MV-4-11 (cell line): ENCODE results near the gene TAGLN3.
A peak's percentile ranks its signal among the peaks of the same experiment; 100 is the strongest.
"Not testable (repeated sequence)": the region's sequence is repeated elsewhere in the genome, so short reads cannot be mapped to it uniquely, and the experiment has no call there.

Experiments
- DNase-seq: peaks from one replicate; lab custom pipeline; 2025; lab: John Stamatoyannopoulos, UW

The TAGLN3 gene

DNA sequence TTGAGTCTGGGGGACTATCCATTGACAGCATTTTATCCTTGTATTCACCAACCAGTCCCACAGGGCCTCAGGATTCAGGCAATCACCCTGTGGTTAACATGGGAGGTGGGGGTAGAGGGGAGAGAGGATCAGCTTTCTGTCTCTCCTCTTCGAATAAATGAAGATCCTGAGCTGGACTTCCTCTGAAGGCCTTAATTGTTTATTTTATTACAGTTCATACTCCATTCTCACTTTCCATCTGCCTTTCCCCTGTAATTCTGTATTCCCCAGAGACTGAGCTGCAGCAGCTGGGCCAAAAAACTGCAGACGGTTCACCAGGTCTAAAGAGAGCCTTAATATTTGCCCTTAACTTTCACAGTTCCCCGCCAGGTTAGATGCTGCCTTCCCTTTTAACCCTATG is 11.9 kb downstream of the TAGLN3 start:
- no peak for DNase-seq

DNA sequence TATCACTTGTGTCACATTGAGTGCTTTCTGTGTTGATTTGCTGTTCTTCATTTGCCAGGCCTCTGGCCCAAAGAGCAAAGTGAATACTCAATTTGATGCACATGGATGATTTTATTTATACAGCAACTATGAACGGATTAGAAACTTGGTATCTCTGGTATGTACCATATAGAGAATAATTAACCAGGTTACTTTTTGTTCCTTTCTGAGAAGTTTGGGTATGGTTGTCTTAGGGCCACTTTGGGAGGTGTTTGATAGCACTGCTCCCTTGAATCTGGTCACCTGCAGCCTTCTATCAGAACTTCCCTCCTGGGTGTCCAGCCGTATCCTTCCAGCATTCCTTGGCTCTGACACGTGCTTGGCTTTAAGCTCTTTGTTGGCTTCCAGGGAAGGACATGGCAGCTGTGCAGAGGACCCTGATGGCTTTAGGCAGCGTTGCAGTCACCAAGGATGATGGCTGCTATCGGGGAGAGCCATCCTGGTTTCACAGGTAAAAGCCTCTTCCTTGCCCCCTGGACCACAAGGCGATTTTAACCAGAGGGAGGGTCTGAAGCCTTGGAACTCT is 12.7 kb downstream of the TAGLN3 start:
- no peak for DNase-seq

DNA sequence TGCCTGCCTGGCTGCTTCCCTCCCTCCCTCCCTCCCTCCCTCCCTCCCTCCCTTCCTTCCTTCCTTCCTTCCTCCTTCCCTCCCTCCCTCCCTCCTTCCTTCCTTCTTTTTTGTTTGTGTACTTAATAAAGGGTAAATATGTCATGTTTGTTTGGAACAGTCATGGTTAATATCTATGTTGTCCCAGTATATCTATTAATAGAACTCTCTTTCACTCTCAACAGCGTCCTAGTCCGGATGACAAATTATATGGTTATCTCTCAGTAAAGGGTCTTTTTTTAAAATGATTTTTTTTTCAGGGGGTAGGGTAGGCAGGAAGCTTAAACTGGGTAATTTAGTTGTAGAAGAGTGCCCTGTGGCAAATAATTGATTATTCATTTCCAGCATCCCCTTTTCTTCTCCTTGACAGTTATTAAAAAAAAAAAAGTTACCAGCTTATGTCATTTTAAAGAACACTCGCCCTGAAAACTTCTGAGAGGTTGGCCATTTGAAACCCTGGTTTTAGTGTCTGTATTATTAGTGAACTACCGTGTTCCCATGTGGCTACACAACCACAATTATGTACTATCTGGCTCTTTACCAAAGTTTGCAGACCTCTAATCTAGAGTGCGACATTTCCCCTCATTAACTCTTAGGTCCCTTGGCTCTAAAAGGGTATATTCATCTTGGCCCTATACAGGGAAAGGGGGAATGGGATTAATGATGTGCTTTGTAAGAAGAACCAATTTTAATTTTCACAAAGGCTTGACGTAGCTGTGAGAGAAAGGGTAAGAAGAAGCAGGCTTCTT is 13.7 kb downstream of the TAGLN3 start:
- no peak for DNase-seq

DNA sequence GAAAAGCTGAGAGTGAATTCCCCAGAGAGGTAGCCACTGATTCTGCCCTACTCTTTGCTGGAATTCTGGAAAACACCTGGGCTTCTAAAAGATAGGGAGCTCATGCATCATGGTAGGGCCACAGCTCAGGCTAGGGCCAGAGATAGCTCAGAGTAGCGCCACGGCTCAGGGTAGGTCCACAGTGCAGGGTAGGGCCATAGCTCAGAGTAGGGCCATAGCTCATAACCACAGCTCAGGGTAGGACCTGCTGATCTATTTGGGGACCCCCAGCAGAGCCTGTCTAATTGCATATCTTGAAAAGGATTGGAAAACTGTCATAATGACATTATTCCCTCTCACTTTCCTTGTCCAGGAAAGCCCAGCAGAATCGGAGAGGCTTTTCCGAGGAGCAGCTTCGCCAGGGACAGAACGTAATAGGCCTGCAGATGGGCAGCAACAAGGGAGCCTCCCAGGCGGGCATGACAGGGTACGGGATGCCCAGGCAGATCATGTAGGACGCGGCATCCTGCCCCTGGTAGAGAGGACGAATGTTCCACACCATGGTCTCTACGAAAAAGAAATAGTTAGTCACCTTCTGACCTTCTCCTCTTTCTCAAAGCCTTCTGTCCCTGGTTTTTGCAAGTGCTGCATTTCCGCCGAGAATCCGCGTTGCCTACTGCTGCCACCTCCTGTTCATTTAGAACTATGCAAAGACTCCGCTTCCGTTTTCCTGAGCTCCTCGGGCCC is 14.5 kb downstream of the TAGLN3 start:
- DNase-seq, result peak; percentile 53

DNA sequence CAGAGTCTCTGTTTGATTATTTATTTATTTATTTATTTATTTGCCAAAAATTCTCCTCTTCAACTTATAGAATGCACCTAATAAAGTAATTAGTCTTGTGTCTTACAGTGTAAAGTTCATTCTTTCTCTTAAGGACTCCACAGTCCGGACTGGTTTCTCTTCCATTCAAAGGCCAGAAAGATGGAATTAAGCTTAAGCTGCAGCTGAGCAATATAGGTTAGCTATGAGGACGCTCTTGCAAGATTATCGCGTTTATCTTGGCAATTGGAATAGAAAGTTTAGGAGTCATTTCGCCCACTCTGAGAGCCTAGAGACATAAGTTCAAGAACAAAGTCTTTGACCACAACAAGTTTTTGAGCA is 15.0 kb downstream of the TAGLN3 start:
- no peak for DNase-seq

DNA sequence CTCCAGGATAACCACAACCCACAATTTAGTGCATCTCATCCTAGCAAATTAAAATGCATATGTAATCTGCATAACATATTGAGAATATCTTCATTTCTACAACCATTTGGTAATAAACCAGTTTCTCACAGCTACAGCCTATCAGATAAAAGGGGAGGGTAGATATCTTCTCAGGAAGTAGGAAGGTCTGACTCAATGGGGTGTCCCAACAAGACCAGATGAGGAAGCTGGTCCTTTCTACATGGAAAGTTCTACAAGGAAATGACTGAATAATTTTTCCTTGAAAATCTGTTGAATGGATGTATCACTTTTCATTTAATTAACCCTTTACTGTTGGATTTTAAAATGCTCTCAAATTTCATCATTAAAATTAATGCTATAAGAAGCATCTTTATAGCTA is 18.4 kb downstream of the TAGLN3 start:
- DNase-seq, result peak; percentile 27

DNA sequence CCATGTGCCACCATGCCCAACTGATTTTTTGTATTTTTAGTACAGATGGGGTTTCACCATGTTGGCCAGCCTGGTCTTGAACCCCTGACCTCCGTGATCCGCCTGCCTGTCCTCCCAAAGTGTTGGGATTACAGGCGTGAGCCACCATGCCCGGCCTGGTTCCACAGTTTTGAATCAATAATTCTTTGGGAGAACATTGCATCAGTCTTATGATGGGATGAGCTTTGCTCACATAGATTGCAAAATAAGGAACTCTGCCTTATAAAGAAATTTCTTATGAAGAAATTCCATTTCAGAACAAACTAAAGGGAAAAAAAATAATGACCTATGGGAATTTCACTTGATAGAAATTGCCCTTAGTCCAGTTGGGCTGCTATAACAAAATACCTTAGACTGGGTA is 20.0 kb downstream of the TAGLN3 start:
- no peak for DNase-seq

DNA sequence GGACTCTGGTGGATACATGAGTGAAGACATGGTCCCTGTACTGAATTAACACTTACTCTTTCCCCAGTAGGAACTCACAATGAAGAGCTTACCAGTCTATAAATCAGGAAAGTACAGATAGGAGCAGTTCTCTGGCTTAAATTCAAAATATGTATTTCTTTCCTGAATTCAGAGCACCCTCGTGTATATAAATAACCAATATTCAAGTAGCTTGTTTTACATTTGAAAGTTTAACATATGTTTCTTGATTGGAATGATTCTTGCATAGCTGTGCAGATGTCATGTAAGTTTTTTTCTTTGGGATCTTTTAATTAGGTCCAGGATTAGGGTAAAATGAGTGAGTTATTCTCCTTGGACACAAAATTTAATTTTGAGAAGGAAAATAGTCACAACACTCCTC is 21.0 kb downstream of the TAGLN3 start:
- no peak for DNase-seq

DNA sequence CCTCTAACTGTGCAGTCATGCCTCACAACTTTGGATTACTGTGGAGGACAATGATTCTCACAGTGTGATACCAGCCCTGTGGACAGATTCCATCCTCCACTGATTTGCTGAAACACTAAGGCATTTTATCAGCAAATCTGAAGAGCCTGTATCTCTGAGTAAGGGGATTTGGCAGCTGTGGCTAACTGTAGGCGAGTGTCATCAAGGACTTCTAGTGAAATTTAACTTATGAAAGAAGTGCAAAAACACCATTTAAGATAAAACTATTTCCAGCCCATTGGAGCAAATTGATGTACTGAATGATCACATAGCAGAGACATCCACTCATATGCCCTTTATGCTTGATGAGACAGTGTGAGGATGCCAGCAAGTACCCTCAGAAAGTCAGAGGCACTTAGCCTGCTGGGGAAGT is 22.0 kb downstream of the TAGLN3 start:
- no peak for DNase-seq

DNA sequence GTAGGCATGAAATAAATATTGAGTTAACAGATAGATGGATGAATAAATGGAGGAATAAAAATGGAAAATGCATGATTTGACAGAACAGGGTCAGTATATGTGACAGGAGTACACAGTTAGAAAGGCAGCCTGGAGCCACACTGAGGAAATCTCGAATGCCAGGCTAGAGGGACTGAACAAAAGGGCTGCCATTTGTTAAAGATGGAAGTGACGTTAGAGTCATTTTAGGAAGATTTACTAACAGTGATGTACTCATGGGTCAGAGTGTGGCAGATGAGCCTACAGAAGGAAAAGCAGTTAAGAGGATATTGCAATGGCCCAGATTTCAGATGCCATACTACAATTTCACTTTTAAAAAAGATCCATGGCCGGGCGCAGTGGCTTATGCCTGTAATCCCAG is 28.4 kb downstream of the TAGLN3 start:
- no peak for DNase-seq

DNA sequence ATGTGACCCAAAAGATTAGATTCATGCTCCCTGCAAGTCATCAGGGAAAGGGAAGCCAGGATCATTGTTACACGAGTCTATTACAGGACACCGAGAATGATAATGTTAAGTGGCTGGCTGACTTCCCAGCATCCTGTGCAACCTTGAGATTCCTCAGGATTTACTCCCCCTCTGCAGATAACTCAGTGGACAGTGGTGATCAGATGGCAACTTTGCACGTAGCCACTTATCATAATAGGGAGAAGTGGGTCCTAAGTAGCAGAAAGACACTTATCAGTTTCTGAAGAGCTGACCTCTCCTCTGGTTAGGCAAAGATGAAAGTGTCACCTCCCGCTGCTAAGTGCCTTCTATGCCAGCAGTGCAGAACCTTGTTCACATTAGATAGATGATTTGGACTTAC is 29.1 kb downstream of the TAGLN3 start:
- DNase-seq, result no peak

DNA sequence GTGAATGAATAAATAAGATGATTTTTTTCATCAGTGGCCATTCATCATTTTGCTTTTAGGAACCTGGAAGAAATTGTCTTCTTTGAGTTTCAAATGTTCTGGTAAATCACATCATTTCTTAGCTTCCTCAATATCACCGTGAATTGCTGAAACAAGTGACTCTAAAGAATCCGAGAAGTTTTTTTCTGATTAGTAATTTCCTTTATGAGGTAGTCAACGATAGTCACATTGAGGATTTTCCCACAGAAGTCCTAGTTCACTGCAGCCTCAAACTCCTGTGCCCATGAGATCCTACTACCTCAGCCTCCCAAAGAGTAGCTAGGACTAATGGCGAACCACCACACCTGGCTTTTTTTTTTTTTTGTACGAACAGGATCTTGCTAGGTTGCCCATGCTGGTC is 32.2 kb downstream of the TAGLN3 start:
- DNase-seq, result no peak

DNA sequence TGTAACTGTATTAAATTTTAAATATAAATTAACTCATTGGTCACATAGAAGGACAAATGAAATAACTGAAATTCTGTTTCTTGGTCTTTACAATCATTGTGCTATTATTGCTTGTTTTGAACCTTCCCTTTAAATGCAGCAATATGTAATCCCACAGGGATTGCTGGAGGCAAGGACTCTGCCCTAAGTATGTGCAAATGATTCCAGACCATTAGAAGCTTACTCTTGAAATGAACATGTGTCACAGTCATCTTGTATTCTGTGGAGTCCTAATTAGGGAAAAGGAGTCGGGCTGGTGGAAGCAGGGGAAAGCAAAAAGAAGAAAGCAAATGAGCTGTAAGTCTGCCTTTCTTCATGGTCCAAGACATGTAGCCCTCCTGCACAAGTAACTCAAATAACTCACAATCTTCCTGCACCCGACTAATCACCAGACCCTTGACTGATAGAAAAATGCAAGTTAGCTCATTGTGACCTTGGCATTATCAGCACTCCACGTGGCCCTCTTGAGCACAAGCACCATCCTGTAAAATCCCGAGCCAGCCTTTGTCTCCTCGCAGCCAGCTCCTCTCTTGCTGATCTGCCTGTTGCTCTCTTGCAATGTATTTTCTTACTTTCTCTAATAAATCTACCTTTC is 33.5 kb downstream of the TAGLN3 start:
- DNase-seq, result no peak

DNA sequence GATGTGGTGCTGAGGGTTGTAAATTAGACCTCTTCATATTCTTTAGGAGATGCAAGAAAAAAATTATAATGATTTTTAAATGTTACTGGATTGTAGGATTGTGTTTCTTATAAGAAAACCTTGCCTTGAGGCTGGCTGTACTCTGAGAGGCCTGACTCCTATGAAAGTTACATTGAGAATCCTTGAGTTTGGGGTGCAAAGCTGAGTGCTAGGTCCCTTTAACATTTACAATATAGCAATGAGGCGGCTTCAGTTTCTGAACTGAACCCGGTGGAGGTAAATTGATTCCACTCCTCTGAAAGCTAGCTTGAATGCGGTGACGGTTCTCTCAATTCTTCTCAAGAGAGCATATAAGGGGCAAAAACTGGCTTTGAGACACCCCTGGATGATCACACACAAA is 35.7 kb downstream of the TAGLN3 start, which contains the start of gene TMPRSS7:
TSS of gene TMPRSS7 (plus strand) at position 301 of the 400 bp plus-strand sequence. CDS start 110 bp downstream, outside the sequence.
- DNase-seq, result no peak

DNA sequence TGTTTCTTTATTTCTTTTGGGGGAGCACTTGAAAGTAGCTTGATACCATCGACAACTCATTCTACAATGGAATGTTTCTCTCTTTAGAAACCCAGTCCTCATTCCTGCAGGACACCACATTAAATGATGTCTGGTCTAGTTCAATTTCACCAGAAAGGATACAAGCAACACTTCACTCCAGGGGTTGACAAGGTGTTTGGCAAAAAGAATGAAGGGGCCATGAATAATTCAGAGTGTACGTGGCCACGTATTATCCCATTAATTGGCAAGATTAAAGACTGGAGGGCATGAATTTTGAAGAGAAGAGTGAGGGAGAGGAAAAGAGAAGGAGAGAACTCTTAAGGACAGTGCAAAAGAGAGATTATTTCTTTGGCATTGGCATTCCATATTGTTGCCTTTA is 36.5 kb downstream of the TAGLN3 start:
- DNase-seq, result no peak

DNA sequence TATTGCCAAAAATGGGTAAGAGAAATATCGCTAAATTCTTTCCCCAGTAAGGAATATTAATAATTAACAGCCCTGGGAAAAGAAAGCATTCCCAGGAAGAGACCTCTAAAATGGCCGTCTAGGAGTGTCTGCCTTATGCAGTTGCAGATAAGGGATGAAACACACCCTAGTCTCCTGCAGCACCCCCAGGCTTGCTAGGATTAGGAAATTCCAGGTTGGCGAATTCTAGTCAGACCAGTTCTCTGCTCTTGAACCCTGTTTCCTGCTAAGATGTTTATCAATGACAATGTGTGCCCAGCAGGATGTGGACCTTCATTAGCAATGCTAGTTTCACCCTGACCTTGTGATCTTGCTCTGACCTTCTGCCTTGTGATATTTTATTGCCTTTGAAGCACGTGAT is 38.5 kb downstream of the TAGLN3 start:
- not testable (repeated sequence) for DNase-seq

DNA sequence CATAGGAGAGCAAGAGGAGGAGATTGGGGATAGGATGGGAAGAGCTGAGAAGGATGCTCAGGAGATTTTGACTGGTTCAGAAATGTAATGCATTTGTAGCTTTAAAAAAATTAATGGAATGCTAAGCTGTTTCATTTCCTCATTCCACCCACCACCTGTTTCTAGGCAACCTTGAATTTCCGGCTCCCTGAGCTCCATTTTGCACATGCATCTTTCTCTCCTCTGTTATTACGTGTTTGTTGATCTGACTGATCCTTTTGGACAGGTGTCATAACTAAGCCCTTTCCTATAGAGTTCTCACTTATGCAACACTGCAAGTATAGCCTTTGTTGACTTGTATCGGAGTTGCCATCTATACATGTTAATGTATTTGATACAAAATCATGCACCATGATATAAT is 40.1 kb downstream of the TAGLN3 start:
- DNase-seq, result no peak

DNA sequence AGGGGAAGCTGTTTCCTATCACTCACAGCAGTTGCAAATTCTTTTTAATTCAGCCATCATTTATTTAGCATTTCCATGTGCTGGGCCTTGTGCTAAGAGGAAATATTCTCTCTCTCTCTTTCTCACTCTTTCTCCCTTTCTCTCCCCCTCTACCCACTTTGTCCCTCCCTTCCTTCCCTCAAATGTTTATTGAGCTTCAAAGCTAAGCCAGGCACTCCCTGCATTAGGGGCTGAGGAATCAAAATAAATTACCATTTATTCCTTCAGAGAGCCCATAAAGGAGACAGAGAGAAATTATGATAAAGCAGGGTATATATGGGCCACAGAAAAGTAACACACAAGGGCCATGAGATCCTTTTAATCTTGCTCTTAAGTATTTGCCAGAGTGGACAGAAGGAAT is 42.6 kb downstream of the TAGLN3 start:
- DNase-seq, result no peak

DNA sequence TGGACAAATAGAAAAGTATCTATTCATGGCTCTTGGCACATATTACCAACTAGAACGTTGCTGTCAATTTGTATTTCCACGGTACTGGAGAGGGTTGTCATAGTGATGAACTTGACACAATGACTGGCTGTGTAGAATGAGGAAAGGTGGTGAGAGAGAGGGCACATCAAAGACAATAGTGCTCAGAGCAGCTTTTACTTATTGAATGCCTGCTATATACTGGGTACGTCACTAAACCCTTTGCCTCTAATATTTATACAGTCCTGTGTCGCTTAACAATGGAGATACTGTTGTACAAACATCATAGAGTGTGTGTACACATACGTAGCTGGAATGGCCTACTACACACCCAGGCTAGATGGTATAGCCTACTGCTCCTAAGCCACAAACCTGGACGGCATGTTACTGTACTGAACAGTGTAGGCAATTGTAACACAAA is 44.1 kb downstream of the TAGLN3 start:
- DNase-seq, result no peak

DNA sequence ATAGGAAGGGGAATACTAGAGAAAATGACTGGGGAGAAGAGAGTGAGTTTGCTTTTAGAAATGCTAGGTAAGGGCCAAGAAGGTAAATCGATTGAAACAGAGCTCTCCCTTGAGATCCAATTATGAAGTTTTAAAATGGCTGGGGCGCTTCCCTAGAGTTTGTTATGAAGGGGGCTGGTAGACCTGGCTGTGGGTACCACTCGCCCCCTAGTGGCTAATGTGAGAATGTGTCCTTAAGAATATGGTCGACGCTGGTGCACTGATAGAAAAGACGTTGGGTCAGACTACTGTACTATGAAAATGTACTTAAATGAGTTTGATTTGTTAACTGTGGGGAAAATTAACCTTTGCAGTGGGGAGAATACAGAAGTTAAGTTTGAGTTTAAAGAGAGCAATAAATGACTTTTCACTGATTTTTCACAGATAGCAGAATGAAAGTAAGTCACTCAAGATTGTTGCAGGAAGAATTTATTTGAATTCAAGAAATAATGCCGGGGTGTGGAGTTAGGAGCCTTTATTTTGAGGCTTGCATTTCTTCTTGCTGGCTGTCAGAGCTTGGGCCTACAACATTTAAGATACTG is 45.0 kb downstream of the TAGLN3 start:
- peak; percentile 38 for DNase-seq

DNA sequence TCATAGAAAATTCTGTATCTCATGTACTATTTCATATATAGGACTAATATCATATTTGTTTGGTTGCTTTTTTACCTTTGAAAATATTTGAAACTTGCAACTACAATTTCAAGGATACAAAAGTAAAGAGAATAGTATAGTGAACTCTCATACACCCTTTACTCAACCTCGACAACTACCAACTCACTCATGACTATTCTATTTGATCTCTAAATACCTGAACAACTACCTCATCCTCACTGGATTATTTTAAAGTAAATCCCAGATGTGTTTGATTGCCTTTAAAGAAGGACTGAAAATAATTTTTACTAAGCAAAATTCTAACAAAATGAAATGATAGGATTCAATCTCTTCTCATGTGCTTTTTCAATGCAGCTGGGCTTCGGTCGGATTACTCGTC is 47.9 kb downstream of the TAGLN3 start:
- no peak for DNase-seq

DNA sequence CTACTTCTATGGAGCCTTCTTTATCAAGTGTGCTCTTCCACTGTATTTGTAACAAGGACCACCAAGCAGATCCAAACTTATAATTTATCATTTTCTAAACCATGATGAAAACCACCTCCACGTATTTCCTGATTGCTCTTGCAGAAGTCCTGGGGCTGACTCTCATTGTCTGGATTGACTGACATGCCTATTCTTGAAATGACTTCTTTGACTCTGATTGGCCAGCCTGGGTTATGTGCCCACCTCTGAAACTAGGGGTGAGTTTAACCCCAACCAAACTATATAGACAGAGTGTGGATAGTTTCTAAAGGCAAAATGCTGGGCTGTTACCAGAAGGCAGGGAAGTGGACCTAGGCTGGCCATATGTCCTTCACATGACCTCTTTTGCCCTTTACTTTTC is 48.5 kb downstream of the TAGLN3 start:
- DNase-seq, result no peak
